Smooth muscle cell (in vitro differentiated cells): Measurements from ENCODE around the gene SPTBN4. TPM values are rescaled to one million over a fixed set of nuclear protein-coding genes. Genes with fewer than 3 reads are reported as not detected.

Experiments
- DNase-seq: peaks from one replicate; lab custom pipeline; 2025; ENCODE audit not compliant: unreplicated experiment; lab: John Stamatoyannopoulos, UW
- H2AFZ ChIP-seq: fragments of 200-600 bp; sonication (generic); 2 replicates; pipeline ENCODE4 v1.6.0; 2016; ENCODE audit warnings: antibody characterized with exemption, low read depth, mild to moderate bottlenecking
- H3F3A ChIP-seq: fragments of 200-600 bp; sonication (generic); 2 replicates; pipeline ENCODE4 v1.6.0; 2017; ENCODE audit warnings: antibody characterized with exemption, low read depth
- H3K27ac ChIP-seq: fragments of 200-600 bp; sonication (generic); 2 replicates; pipeline ENCODE4 v1.5.1; 2016; ENCODE audit warnings: low read depth, mild to moderate bottlenecking
- H3K27me3 ChIP-seq: fragments of 200-600 bp; sonication (generic); 2 replicates; pipeline ENCODE4 v1.6.1; 2016; ENCODE audit warnings: low read depth, mild to moderate bottlenecking
- H3K36me3 ChIP-seq: fragments of 200-600 bp; sonication (generic); 2 replicates; pipeline ENCODE4 v1.5.1; 2016; ENCODE audit warnings: low read depth
- H3K4me1 ChIP-seq: fragments of 200-600 bp; sonication (generic); 2 replicates; pipeline ENCODE4 v1.5.1; 2016; ENCODE audit warnings: low read depth
- H3K4me2 ChIP-seq: fragments of 200-600 bp; sonication (generic); 2 replicates; pipeline ENCODE4 v1.6.0; 2016; ENCODE audit warnings: mild to moderate bottlenecking
- H3K4me3 ChIP-seq: fragments of 200-600 bp; sonication (generic); 2 replicates; pipeline ENCODE4 v1.5.1; 2016; ENCODE audit warnings: mild to moderate bottlenecking
- H3K79me2 ChIP-seq: fragments of 200-600 bp; sonication (generic); 2 replicates; pipeline ENCODE4 v1.6.0; 2016; ENCODE audit warnings: low read depth, mild to moderate bottlenecking
- H3K9ac ChIP-seq: fragments of 200-600 bp; sonication (generic); 2 replicates; pipeline ENCODE4 v1.6.0; 2016; ENCODE audit warnings: low read depth
- H3K9me3 ChIP-seq: fragments of 200-600 bp; sonication (generic); replicated peaks from 2 replicates; pipeline ENCODE4 v1.5.1; 2016; ENCODE audit warnings: low read depth
- H4K20me1 ChIP-seq: fragments of 200-600 bp; sonication (generic); 2 replicates; pipeline ENCODE4 v1.6.0; 2016; ENCODE audit warnings: low read depth
- WGBS: methylation state at CpG from one replicate; pipeline ENCODE4 v1.1.7; 2016; ENCODE audit warnings: low lambda C conversion rate; 5-methylcytosine and 5-hydroxymethylcytosine counted together
- polyA plus RNA-seq: library from polyadenylated mRNA; unstranded; fragments of >200 nt; fragmentation: Nextera tagmentation; extraction: Ambion mirVana; gene quantifications from 2 replicates; pipeline ENCODE4 v1.2.1, GENCODE V29; 2016
- total RNA-seq: library from RNA; depleted of rRNA; stranded (reverse); fragments of >200 nt; gene quantifications from 2 replicates; pipeline ENCODE4 v1.2.3, GENCODE V29; 2014
- TF ChIP-seq, protein P1 (sequence below): fragments of 200-600 bp; sonication (generic); IDR thresholded peaks from 2 replicates; pipeline ENCODE4 v1.5.1; 2017; ENCODE audit warnings: borderline replicate concordance, mild to moderate bottlenecking, antibody characterized with exemption; ENCODE audit not compliant: insufficient read depth, poor library complexity, severe bottlenecking

The SPTBN4 gene
- total and polyA plus RNA-seq, 2 experiments from 2014 or later, result 1.0 to 1.2 TPM

DNA sequence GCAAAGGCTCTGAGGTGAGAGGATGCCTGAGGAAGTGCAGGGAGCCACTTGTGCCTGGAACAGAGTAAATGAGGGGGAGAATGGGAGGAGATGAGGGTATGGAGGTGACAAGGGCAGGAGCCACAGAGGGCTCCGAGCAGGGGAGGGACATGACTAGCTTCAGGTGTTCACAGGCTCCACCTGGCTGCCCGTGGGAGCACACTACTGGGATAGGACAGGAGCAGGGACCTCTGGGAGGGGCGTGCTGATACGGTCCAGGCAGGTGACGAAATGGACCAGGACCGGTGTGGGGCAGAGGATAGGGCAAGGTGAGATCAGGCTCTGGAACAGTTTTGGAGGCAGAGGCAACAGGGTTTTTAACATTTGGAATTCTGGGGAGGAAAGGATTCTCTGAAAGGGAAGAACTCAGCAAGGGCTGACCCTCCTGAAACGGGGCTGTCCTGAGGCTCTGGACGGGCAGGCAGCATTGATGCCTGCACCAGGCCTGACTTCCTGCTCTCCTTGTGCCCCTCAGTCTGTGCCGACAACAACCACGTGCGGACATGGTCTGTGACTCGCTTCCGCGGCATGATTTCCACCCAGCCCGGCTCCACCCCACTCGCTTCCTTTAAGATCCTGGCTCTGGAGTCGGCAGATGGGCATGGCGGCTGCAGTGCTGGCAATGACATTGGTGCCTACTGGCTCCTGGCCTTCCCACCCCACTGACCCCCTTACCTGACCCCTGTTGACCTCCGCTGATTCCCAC, 121.5 kb downstream of the SPTBN4 start:
- no peak overlapping the region for H2AFZ ChIP-seq
- TF ChIP-seq, protein P1, sequence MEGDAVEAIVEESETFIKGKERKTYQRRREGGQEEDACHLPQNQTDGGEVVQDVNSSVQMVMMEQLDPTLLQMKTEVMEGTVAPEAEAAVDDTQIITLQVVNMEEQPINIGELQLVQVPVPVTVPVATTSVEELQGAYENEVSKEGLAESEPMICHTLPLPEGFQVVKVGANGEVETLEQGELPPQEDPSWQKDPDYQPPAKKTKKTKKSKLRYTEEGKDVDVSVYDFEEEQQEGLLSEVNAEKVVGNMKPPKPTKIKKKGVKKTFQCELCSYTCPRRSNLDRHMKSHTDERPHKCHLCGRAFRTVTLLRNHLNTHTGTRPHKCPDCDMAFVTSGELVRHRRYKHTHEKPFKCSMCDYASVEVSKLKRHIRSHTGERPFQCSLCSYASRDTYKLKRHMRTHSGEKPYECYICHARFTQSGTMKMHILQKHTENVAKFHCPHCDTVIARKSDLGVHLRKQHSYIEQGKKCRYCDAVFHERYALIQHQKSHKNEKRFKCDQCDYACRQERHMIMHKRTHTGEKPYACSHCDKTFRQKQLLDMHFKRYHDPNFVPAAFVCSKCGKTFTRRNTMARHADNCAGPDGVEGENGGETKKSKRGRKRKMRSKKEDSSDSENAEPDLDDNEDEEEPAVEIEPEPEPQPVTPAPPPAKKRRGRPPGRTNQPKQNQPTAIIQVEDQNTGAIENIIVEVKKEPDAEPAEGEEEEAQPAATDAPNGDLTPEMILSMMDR, result no peak
- H3K36me3 ChIP-seq, result no peaks in the 10 kb centered on the region
- 81% methylated on average over 18 of the region's 19 CpGs for WGBS
- no peak overlapping the region for H3K9ac ChIP-seq
- H3K9me3 ChIP-seq, result no peaks in the 10 kb centered on the region
- H3K27me3 ChIP-seq, result no peaks in the 10 kb centered on the region
- H3K4me3 ChIP-seq, result no peak overlapping the region
- DNase-seq, result no peak
- no peaks in the 10 kb centered on the region for H3K79me2 ChIP-seq
- no peaks in the 10 kb centered on the region for H4K20me1 ChIP-seq
- H3K4me2 ChIP-seq, result no peak overlapping the region
- no peak overlapping the region for H3K27ac ChIP-seq
- H3K4me1 ChIP-seq, result no peaks in the 10 kb centered on the region
- no peaks in the 10 kb centered on the region for H3F3A ChIP-seq

DNA sequence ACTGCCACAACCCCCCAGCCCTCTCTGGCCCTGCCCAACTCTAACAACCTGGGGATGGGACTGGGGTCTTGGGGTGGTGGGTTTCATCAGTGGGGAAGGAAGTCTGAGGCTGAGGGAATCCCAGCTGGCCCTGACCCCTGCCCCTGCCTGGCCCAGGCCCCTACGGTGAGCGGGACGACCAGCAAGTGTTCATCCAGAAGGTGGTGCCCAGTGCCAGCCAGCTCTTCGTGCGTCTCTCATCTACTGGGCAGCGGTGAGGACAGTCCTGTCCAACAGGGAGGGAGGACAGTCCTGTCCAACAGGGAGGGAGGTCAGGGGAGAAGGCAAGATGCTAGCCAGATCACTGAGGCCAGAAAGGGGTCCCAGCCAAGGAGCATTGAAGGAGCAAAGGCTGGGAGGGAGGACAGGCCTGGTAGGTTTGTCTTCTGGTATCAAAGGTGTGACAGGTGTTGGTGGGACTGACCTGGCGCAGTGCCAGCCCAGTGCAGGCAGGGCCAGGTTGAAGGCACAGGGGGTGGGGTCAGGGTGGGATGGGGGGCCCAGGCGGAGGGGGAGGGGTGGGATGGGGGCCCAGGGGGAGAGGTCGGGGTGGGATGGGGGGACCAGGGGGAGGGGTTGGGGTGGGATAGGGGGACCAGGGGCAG, 122.2 kb downstream of the SPTBN4 start:
- H3K27ac ChIP-seq, result no peak overlapping the region
- no peaks in the 10 kb centered on the region for H3F3A ChIP-seq
- no peaks in the 10 kb centered on the region for H3K36me3 ChIP-seq
- no peak for DNase-seq
- no peaks in the 10 kb centered on the region for H3K79me2 ChIP-seq
- TF ChIP-seq, protein P1, result no peak
- H3K4me3 ChIP-seq, result no peak overlapping the region
- H3K27me3 ChIP-seq, result no peaks in the 10 kb centered on the region
- H3K4me2 ChIP-seq, result no peak overlapping the region
- H3K9ac ChIP-seq, result no peak overlapping the region
- no peaks in the 10 kb centered on the region for H3K9me3 ChIP-seq
- no peaks in the 10 kb centered on the region for H3K4me1 ChIP-seq
- 95% methylated on average over 8 of the region's 9 CpGs for WGBS
- no peak overlapping the region for H2AFZ ChIP-seq
- H4K20me1 ChIP-seq, result no peaks in the 10 kb centered on the region

DNA sequence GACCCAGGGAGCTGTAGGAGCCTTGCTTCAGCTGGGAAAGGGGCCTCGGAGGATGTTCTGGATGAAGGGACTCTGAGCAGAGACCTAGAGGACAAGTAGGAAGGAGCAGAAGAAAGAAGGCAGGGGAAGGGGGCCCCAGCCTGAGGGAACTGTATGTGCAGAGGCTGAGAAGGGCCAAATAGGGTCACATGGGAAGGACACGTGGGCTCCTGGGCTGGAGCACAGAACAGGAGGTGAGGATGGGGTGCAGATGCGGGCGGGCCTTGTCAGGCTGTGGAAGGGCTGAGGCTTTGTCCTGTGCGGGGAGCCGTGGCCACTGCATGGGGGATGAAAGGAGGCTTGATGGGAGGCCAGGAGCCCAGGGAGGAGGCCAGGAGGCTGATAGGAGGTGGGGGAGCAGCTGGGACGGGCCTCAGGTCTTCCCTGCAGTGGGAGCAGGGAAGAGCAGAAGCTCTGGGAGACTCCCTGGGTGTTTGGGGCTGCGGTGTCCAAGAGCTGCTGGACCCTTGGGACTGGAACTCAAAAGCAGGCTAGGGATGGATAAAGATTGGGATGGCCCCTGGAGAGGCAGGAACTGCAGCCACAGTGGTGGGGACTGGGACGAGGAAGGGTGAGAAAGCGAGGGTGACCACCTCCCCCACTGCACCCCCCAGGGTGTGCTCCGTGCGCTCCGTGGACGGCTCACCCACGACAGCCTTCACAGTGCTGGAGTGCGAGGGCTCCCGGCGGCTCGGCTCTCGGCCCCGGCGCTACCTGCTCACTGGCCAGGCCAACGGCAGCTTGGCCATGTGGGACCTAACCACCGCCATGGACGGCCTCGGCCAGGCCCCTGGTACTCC, 123.0 kb downstream of the SPTBN4 start:
- Histone ChIP-seq H3K27me3 (no peaks in the 10 kb centered on the region), H3F3A (no peaks in the 10 kb centered on the region), H3K9ac (no peak overlapping the region), H3K9me3 (no peaks in the 10 kb centered on the region), H2AFZ (no peak overlapping the region), H3K36me3 (no peaks in the 10 kb centered on the region), H3K4me1 (no peaks in the 10 kb centered on the region), H3K27ac (no peak overlapping the region), H4K20me1 (no peaks in the 10 kb centered on the region), H3K4me2 (no peak overlapping the region), H3K79me2 (no peaks in the 10 kb centered on the region), H3K4me3 (no peak overlapping the region)
- 97% methylated on average over 25 of the region's 26 CpGs for WGBS
- TF ChIP-seq, protein P1, result no peak
- DNase-seq, result no peak
